A549 (cell line): ENCODE data around the gene C6orf132.

Experiments
- CBX2 ChIP-seq: fragments of 200-600 bp; sonication (generic); IDR thresholded peaks from 2 replicates; pipeline ENCODE4 v1.6.1; 2016; ENCODE audit warnings: low read depth, mild to moderate bottlenecking, borderline replicate concordance
- EP300 ChIP-seq, 2 experiments: fragments of >200 bp; sonication (Bioruptor Twin); formaldehyde crosslinking; IDR thresholded peaks; 2 replicates in 1 of 2; 3 replicates in 1 of 2; pipeline ENCODE4 v1.6.1; 2016 to 2017
- HOXB5 ChIP-seq: fragments of 250-450 bp; sonication (Bioruptor Pico); IDR thresholded peaks from 2 replicates; pipeline ENCODE4 v1.5.0; 2020; ENCODE audit warnings: mild to moderate bottlenecking, moderate library complexity
- KDM5A ChIP-seq: fragments of 200-600 bp; sonication (generic); IDR thresholded peaks from 2 replicates; pipeline ENCODE4 v1.6.1; 2016; ENCODE audit warnings: antibody characterized with exemption, mild to moderate bottlenecking
- NPAS2 ChIP-seq: fragments of 250-450 bp; sonication (Bioruptor Pico); IDR thresholded peaks from 2 replicates; pipeline ENCODE4 v1.8.0; 2022; ENCODE audit warnings: mild to moderate bottlenecking, moderate library complexity, borderline replicate concordance
- NR3C1 ChIP-seq: fragments of >200 bp; sonication (Bioruptor Twin); formaldehyde crosslinking; IDR thresholded peaks from 3 replicates; pipeline ENCODE4 v1.6.1; 2017
- POLR2A ChIP-seq: IDR thresholded peaks from 2 replicates; pipeline ENCODE4 v1.6.1; 2012; ENCODE audit warnings: mild to moderate bottlenecking, low read length
- POLR2AphosphoS2 ChIP-seq: conservative IDR thresholded peaks from 2 replicates; pipeline ENCODE4 v1.6.1; 2012; ENCODE audit warnings: low read length, improper control_type of control experiment, inconsistent platforms
- TF ChIP-seq, protein P1 (sequence below): fragments of >200 bp; sonication (Bioruptor Twin); formaldehyde crosslinking; IDR thresholded peaks from 3 replicates; pipeline ENCODE4 v1.5.1; 2016
- TF ChIP-seq, protein P2 (sequence below): fragments of 150-350 bp; IDR thresholded peaks from 2 replicates; pipeline ENCODE4 v1.6.1; 2014; ENCODE audit warnings: low read depth, mild to moderate bottlenecking, low read length
- TF ChIP-seq, protein P3 (sequence below): fragments of 450-650 bp; IDR thresholded peaks from 2 replicates; pipeline ENCODE4 v1.6.1; 2014; ENCODE audit warnings: antibody characterized with exemption
- TF ChIP-seq, protein P4 (sequence below): IDR thresholded peaks from 2 replicates; pipeline ENCODE4 v1.6.1; 2012
- TF ChIP-seq, protein P5 (sequence below): fragments of 200-600 bp; sonication (generic); IDR thresholded peaks from 2 replicates; pipeline ENCODE4 v1.6.1; 2016; ENCODE audit warnings: antibody characterized with exemption, mild to moderate bottlenecking, moderate library complexity

DNA sequence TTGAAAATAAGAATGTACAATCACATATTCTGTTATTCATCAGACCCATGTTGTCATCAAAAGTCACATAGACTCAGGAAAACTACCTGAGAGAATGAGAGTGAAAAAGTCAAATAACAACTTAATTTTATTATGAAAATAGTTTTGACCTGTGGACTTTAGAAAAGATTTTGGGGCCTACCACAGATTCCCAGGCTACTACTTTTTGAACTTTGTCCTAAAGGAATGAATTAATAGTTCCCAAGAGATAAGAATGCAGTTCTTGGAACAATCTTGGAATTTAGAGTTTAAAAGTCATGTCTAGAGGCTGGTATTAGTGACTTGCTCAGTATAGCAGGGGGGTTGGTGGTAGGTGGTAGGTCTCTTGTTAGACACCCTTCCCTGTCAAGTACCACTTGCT, 88.8 kb downstream of the C6orf132 start:
- TF ChIP-seq, protein P1, sequence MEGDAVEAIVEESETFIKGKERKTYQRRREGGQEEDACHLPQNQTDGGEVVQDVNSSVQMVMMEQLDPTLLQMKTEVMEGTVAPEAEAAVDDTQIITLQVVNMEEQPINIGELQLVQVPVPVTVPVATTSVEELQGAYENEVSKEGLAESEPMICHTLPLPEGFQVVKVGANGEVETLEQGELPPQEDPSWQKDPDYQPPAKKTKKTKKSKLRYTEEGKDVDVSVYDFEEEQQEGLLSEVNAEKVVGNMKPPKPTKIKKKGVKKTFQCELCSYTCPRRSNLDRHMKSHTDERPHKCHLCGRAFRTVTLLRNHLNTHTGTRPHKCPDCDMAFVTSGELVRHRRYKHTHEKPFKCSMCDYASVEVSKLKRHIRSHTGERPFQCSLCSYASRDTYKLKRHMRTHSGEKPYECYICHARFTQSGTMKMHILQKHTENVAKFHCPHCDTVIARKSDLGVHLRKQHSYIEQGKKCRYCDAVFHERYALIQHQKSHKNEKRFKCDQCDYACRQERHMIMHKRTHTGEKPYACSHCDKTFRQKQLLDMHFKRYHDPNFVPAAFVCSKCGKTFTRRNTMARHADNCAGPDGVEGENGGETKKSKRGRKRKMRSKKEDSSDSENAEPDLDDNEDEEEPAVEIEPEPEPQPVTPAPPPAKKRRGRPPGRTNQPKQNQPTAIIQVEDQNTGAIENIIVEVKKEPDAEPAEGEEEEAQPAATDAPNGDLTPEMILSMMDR, result no peak
- TF ChIP-seq, protein P2, sequence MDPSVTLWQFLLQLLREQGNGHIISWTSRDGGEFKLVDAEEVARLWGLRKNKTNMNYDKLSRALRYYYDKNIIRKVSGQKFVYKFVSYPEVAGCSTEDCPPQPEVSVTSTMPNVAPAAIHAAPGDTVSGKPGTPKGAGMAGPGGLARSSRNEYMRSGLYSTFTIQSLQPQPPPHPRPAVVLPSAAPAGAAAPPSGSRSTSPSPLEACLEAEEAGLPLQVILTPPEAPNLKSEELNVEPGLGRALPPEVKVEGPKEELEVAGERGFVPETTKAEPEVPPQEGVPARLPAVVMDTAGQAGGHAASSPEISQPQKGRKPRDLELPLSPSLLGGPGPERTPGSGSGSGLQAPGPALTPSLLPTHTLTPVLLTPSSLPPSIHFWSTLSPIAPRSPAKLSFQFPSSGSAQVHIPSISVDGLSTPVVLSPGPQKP, result no peak
- no peak for TF ChIP-seq HOXB5 (CRISPR knock-in tag)
- TF ChIP-seq NPAS2, result no peak
- TF ChIP-seq, protein P3, sequence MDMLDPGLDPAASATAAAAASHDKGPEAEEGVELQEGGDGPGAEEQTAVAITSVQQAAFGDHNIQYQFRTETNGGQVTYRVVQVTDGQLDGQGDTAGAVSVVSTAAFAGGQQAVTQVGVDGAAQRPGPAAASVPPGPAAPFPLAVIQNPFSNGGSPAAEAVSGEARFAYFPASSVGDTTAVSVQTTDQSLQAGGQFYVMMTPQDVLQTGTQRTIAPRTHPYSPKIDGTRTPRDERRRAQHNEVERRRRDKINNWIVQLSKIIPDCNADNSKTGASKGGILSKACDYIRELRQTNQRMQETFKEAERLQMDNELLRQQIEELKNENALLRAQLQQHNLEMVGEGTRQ, result no peak
- no peak for TF ChIP-seq POLR2A
- no peak for TF ChIP-seq NR3C1
- TF ChIP-seq, protein P4, sequence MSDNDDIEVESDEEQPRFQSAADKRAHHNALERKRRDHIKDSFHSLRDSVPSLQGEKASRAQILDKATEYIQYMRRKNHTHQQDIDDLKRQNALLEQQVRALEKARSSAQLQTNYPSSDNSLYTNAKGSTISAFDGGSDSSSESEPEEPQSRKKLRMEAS, result no peak
- no peak for TF ChIP-seq CBX2
- no peak for TF ChIP-seq KDM5A
- TF ChIP-seq EP300 (IDR thresholded peaks at IDR 0.05), result no peak
- TF ChIP-seq POLR2AphosphoS2, result no peak
- TF ChIP-seq, protein P5, sequence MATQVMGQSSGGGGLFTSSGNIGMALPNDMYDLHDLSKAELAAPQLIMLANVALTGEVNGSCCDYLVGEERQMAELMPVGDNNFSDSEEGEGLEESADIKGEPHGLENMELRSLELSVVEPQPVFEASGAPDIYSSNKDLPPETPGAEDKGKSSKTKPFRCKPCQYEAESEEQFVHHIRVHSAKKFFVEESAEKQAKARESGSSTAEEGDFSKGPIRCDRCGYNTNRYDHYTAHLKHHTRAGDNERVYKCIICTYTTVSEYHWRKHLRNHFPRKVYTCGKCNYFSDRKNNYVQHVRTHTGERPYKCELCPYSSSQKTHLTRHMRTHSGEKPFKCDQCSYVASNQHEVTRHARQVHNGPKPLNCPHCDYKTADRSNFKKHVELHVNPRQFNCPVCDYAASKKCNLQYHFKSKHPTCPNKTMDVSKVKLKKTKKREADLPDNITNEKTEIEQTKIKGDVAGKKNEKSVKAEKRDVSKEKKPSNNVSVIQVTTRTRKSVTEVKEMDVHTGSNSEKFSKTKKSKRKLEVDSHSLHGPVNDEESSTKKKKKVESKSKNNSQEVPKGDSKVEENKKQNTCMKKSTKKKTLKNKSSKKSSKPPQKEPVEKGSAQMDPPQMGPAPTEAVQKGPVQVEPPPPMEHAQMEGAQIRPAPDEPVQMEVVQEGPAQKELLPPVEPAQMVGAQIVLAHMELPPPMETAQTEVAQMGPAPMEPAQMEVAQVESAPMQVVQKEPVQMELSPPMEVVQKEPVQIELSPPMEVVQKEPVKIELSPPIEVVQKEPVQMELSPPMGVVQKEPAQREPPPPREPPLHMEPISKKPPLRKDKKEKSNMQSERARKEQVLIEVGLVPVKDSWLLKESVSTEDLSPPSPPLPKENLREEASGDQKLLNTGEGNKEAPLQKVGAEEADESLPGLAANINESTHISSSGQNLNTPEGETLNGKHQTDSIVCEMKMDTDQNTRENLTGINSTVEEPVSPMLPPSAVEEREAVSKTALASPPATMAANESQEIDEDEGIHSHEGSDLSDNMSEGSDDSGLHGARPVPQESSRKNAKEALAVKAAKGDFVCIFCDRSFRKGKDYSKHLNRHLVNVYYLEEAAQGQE, result no peak
